ENCODE results near the gene KIF22.
"Not testable (repeated sequence)": the region's sequence is repeated elsewhere in the genome, so short reads cannot be mapped to it uniquely, and the experiment has no call there.

The KIF22 gene

DNA sequence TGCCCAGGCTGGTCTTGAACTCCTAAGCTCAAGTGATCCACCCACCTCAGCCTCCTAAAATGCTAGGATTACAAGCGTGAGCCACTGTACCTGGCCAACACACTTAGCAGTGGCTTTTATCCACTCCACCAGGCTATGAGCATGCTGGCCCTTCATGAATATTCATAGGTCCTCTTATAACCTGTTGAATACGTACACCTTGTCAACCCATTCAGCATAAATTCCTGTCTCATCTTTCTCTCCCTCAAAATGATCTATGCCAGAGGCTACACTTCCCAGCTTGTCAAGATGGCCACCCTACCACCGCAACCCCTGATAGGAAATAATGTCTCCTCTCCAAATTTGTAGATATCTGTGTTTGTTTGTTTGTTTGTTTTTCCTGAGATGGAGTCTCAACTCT is 23.5 kb upstream of the KIF22 start:
- no peak for DNase-seq

DNA sequence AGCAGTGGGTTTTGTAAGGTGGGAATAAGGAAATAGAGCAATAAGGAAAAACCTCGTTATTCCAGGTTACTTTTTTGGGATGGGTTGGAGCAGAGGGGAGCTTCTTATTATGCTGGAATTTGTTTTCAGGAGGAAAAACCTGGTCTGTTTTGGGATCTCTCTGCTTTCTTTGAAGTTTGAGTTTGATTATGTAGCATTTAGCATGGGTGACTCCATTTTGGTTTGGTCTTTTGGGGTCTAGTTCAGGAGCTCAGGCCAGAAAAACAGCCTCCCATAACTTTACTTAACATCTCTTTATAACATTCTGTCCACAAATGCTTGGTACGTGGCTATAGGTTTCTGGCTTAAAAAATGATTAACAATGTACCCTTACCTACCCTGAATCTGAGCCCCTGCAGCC is 21.0 kb upstream of the KIF22 start:
- DNase-seq = no peak

DNA sequence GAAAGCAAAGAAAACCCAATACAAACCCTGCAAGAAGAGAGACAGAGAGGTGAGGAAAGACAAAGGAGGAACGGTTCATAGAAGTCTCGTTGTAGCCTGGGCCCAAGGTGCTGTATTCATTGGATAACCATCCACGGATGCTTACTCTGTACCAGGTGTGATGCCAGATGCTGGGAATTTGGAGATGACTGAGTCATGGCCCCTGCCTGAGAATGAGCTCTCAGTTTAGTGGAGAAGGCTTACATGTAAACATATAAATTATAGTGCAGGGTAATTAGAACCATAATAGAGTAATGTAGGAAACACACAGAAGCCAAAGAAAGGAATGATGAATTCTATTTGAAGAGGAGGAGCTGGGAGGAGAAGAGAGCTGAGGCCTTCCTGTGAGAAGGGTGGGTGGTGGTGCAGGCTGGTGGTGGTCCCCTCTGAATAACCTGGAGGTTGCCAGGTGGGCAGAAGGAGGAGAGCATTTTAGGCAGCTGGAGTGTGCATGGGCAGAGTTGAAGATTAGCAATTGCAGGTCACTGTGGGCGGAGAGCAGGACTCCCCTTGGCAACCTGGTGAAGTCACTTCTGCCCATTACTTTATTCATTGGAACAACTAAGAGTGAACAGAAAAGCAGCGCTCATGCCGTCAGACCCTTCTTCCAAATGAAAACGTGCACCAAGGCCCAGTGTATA is 20.2 kb upstream of the KIF22 start:
- DNase-seq = no peak

DNA sequence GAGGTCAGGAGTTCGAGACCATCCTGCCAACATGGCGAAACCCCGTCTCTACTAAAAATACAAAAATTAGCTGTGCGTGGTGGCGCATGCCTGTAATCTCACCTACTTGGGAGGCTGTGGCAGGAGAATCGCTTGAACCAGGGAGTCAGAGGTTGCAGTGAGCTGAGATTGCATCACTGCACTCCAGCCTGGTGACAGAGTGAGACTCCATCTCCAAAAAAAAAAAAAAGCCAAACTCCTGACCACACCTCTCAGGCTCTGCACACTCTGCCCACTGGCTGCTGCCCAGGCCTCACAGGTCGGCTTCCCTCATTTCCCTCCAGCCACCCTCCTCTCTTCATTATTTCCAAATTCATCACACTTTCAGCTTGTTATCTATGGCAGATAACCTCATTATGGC is 18.2 kb upstream of the KIF22 start:
- not testable (repeated sequence) for DNase-seq

DNA sequence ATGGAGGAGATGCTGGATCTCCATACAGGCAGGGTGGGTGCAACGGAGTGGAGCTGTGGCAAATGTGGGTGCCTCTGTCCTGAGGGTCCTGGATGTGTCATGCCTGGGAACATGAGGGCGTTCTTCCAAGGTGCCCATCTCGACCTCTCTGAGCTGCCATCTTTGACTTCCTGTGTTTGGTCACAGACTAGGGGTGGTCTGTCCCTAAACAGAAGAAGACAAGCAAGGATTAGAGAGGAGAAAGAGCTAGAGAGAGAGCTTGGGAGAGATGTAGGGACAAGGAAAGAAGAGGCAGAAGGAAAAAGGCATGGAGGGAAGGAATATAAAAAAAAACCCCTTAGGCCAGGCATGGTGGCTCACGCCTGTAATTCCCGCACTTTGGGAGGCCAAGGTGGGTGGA is 15.8 kb upstream of the KIF22 start:
- no peak for DNase-seq

DNA sequence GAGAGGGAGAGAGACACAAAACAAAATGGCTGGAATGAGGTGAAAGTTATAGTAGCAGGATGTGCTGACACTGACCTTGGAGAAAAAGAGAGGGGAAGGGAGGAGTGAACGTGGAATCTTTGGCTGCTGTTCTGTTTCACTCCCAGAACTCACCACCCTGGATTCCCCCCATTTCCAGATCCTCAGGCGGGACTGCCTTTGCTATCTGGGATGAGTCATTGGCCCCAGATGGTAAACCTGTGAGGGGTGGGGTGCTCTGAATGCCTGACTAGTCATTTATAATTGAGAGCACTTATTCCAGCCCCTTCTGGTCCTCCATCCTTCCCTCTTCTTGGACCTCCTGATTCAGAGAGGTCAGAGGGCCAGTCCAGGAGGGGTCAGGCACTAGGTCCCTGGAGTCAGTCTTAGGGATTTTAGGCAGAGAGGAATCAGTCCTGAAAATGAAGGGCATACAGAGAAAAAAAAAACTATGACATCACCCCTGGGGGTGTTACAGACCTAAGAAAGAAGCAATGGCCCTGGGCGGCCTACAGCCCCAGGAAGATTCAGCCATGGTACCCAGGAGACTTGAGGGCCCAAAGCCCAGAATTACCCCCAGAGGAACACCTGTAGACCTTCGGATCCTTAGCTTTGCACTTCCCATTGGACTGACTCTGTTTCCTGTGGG is 14.7 kb upstream of the KIF22 start:
- peak; percentile 10 for DNase-seq

DNA sequence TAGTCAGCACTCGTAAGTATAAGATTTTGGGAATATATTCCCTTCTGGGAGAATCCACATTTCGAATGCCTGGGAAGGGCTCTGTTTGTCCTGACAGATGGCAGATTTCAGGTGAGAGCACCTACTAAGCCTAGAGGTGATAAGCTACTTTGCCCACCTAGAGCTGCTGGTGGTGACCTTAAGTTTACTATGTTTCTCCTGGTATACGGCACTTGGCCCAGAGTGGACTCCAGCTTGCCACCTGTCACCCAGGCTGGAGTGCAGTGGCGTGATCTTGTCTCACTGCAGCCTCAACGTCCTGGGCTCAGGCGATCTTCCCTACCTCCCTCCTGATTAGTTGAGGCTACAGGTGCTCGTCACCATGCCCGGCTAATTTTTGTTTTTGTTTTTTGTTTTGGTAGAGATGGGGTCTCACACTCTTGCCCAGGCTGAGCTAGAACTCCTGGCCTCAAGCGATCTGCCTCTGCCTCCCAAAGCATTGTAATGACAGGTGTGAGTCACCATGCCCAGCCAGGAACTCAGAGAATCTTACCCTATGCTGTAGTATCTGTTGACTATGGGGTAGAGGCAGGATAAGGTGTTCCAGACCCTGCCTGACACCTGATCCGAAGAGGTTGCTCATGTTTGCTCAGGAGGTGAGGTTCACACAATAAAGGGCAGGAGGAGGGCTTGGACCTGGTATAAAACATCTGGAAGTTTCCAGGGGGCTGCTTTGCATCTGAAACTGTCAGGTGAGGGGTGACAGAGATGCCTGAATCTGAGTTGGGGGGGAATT is 12.8 kb upstream of the KIF22 start, which contains the start of gene ZG16:
ZG16 (plus strand) TSS at position 681 of the 775 bp plus-strand sequence. CDS start 1,011 bp downstream, outside the sequence.
- DNase-seq = no peak

DNA sequence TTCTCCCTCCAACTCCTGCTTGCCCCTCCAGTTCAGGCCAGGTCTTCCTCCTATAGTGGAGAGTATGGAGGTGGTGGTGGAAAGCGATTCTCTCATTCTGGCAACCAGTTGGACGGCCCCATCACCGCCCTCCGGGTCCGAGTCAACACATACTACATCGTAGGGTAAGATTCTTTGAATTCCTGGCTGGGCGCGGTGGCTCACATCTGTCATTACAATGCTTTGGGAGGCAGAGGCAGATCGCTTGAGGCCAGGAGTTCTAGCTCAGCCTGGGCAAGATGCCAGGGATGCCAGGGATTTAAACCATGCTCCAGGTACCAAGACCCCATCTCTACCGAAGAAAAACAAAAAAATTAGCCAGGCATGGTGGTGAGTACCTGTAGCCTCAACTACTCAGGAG is 11.1 kb upstream of the KIF22 start:
- no peak for DNase-seq

DNA sequence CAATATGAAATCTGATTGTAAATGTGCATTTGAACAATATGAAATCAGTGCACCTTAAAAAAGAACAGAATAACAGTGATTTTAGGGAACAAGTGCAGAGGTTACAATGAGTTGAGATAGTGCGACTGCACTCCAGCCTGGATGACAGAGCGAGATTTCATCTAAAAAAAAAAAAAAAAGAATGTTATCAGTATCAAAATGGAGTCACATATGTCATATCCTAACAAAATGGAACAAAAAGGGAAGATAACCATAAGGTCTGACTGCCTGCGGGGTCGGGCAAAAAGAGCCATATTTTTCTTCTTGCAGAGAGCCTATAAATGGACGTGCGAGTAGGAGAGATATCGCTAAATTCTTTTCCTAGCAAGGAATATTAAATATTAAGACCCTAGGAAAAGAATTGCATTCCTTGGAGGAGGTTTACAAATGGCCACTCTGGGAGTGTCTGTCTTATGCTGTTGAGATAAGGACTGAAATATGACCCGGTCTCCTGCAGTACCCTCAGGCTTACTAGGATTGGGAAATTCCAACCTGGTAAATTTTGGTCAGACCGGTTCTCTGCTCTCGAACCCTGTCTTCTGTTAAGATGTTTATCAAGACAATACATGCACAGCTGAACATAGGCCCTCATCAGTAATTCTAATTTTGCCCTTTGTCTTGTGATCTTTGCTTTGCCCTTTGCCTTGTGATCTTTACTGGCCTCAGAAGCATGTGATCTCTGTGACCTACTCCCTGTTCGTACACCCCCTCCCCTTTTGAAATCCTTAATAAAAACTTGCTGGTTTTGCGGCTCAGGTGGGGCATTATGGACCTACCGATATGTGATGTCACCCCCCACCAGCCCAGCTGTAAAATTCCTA is 7.2 kb upstream of the KIF22 start:
- not testable (repeated sequence) for DNase-seq

DNA sequence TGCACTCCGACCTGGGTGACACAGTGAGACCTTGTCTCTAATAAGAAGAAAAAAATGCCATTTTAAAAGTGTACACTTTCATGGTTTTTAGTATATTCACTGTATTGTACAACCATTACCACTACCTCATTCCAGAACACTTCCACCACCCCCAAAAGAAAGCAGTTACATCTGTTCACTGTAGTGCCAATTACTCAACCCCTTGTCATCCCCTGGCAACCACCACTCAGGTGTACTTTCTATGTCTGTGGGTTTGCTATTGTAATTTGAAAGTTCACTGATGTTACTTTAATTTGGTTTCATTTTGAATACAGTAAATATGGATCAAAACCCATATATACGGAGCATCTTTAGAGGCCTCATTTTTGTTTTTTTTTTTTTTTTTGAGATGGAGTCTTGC is 6.4 kb upstream of the KIF22 start:
- DNase-seq = no peak

DNA sequence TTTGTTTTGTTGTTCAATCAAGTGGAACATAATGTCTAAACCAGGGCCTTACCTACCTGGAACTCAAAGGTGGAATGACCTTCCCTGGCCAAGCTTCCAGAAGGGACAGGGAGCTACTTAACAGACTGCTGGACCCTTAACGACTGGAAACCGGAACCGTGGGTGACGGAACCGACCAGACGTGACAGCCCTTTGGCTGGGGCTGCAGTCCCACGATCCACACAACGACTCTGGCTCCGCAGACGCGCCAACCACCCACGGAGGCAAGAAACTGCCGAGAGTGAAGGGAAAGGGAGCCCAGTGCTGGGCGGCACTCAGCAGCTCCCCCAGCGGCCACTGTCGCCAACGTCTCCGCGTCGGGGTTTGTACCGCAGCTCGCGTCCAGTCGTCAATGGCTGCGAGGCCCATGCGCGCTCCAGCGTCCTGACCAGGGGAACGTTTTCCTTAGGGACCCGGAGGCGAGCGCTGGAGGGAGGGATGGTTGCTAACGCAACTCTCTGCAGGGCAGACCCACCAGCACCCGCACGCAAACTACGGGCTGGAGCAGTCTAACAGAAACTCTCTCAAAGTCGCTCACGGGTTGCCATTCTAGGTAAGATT is 5.5 kb upstream of the KIF22 start:
- peak; percentile 12 for DNase-seq

DNA sequence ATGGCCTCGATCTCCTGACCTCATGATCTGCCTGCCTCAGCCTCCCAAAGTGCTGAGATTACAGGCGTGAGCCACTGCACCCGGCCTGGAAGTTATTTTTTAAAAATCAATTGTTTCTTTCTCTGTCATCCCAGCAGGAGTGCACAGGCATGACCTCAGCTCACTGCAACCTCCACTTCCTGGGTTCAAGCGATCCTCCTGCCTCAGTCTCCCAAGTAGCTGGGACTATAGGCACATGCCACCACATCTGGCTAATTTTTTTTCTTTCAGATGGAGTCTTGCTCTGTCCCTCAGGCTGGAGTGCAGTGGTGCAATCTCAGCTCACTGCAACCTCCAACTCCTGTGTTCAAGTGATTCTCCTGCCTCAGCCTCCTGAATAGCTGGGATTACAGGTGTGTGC is 3.4 kb upstream of the KIF22 start:
- DNase-seq = not testable (repeated sequence)

DNA sequence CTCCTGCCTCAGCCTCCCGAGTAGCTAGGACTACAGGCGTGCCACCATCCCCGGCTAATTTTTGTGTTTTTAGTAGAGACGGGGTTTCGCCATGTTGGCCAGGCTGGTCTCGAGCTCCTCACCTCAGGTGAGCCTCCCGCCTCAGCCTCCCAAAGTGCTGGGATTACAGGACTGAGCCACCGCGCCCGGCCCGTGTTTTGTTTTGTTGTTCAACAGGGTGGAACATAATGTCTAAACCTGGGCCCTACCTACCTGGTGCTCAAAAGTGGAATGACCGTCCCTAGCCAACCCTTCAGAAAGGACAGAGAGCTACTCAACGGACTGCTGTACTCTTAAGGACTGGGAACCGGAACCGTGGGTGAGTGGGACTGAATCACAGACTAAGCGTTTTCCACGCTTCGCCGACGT is 772 bp upstream of the KIF22 start:
- no peak for DNase-seq

DNA sequence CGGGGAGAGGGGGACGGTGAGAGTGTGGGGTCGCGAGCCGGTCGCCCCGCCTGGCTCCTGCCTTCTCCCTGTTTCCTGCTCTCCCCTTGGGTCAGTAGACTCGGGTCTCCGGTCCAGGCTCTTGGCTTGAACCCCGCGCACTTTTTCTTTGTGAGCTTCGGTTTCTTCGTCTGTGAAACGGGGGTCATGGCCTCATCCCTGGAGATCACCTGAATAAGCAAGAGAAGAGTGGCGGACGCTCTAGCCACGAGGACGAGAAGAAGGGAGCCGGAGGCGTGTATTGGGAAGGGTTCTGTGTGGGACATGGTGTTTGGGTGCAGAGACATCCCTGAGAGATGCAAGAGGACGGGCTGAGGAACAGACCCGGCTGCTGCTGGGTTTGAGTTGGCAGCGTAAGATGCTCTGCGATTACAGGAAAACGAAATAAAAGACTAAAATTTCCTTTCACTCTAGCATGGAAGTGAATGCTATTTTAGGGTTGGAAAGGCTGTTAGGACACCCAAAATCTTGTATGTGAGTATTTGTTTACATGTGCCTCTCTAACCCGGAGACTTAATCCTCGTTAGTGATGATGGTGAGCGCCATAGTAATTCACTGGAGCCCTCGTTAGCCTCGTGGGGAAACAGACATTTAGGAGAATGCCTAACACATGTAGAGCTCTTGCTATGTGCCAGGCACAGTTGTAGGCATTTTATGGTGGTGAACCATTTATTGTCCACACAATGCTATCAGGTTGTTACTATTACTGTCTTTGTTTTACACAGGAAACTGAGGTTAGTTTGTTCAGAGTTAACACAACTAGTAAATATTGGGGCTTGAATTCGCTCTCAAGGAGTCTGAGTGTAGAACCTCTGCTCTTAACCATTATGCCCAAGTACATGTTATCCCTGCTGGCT is 646 bp downstream of the KIF22 start:
- no peak for DNase-seq

DNA sequence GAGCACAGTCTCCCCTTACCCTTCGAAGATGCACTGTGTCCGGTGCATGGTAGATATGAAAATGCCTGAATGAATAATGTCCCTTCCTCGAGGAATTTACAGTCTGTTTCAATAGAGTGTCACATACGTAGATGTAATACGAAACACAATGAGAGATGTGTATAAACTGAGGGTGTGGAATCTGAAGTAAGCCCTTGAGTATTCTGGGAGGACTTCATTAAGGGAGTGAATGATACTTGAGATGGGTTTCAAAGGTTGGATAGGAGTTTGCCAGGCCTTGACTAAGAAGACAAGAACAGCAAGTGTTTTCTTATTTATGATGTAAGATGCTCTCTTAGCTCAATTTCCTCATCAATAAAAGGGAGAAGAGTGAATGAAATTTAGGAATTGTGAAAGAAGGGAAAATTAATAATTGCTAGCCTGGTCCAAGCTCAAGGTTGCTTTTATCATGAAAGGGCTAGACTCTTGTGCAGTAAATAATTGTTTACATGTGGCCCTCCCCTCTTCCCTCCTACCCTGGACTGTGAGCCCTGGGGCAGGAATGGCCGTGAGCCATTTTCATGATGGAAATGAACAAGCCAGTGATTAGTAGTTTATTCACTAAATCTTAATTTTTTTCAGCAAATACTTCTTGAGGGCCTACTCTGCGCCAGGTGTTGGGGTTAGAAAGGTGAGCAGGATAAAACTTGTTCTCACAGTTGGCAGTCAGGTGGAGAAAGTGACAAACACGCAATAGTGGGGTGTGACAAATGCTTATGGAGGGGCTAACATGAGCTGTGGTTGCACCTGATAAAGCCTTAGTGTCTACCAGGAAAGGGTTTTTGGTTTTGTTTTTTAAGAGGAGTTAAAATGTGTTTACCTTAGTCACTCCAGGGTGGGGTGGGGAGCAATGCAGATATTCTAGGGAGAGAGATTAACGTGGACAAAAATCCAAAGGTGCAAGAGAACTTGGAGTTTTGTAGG is 1.6 kb downstream of the KIF22 start:
- no peak for DNase-seq

DNA sequence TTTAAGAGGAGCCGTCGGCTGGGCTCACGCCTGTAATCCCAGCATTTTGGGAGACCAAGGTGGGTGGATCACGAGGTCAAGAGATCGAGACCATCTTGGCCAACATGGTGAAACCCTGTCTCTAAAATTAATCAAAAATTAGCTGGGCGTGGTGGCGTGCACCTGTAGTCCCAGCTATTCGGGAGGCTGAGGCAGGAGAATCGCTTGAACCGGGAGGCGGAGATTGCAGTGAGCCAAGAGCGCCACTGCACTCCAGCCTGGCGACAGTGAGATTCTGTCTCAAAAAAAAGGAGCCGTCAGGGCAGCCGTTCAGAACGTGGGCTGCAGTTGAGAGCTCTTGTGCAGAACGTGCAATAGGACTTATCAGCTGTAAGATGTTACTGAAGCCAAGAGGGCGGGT is 2.6 kb downstream of the KIF22 start:
- DNase-seq = not testable (repeated sequence)

DNA sequence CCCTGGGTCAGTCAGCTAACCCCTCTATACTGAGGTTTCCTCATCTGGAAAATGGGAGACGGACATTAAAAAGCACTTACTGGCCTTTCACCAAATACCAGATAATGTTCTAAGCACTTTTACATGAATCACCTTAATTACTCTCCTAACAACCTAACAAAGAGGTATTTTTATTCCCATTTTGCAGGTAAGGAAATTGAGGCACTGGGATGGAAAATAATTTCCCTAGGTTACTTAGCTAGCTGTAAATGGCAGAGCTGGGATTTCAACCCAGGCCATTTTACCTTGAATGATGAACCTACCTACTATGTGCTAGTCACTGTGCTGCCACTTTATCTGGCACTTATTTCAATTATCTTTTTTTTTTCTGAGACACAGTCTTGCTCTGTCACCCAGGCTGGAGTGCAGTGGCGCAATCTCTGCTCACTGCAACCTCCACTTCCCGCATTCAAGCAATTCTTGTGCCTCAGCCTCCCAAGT is 3.7 kb downstream of the KIF22 start:
- no peak for DNase-seq

DNA sequence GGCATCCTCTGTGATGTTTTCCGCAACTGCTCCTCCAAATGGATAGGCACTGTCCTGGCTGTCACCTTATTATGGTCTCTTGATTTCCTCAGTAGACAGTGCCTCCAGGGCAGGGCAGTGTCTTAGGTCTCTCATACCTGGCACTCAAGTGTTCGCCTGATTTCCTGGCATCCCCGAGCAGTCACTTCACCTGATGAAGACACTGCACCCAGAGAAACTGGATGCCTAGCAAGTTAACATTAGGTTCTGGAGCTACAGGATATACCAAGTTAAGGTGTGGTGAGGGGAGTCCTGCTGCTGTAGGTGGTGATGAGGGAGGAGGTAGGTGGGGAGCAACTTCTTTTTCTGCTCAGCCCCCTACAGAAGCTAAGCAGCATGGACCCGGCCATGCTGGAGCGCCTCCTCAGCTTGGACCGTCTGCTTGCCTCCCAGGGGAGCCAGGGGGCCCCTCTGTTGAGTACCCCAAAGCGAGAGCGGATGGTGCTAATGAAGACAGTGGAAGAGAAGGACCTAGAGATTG is 11.9 kb downstream of the KIF22 start:
- no peak for DNase-seq

DNA sequence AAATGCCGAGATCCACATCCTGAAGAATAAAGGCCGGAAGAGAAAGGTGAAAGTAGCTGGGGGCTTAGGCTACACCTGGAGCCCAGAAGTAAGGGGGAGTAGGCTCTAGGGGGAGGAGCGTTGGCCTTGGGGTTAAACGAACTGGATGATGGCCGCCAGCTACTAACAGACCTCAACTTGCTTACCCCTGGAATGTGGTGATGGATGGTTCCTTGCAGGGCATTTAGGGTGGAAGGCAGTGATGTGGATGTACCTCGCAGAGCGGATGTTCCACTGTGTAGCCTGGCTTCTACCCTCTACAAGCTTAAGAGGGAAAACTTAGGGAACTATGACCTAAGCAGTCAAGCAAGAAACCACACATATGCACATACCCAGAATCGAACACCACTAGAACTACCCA is 13.5 kb downstream of the KIF22 start:
- no peak for DNase-seq

Measured in amniotic stem cell (primary cell).